GM18526 (cell line): ENCODE results near the gene NPLOC4.

ENCODE experiments used
- POLR2A ChIP-seq: IDR thresholded peaks from 3 replicates; pipeline ENCODE4 v1.6.1; 2011; ENCODE audit not compliant: insufficient read length; ENCODE audit errors: extremely low read depth

The NPLOC4 gene

DNA sequence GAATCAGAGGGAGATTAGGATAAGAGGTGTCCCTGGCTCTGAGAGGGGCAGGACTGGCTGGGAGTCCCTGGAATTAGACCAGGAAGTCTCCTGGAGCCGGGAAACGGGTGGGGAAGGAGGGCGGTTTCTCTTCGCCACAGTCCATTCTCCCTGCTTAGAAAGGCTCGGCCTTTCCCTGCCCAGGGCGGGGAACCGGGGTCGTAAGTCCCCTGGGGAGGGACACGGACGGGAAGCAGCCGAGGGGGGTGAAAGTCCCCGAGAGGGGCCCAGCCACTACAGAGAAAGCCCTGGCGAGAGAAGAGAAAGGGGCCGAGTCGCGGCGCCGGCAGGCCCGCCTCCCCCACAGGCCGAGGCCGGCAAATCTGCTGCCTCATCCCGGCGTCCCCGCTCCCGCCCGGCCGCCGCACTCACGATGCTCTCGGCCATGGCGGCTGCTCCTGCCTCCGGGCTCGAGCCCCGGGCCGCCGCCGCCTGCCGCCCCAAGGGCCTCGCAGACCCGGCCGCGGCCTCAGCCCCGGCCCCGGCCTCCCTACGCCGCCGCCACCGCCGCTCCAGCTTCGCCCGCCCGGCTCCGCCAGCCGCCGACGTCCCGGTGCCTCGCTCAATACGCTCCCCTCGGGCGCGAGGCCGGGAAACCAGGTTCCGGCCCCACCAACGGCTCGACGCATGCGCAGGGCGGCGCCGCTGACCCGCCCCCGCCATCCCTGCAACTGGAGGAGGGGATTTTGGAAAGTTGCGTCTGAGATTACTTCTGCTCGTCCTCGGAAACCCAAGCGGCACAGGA, at the start of gene NPLOC4, which contains the start of gene TSPAN10:
TSS of gene NPLOC4 (minus strand) at position 608 of the 784 bp plus-strand sequence. CDS start at position 426, 182 bp downstream.
TSS of gene TSPAN10 (plus strand) at position 692 of the 784 bp plus-strand sequence. CDS start 5,217 bp downstream, outside the sequence.
- peak; percentile 84 for TF ChIP-seq POLR2A

GRCh38 chr17:81686614-81687013, 49.7 kb upstream of the NPLOC4 start:
- TF ChIP-seq POLR2A, result no peak

DNA sequence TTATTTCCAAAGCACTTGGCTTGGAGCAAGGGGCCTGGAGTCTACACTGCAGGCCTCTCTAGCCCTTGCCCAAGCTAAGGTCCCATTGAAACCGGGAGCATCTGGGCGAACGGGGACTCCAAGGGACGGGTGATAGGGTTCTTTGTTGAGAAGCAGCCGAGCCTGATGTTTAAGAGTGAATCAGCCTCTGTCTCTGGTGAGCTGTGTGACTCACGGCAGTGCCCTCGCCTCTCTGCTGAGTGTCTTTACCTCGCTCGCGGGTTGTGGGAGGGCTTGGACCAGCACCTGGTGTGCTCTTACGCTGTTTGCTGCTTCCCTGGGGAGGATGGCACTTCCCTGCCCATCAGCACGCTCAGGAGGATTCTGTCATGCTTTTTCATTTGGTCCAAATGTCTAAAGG, 48.2 kb upstream of the NPLOC4 start:
- TF ChIP-seq POLR2A, result no peak

DNA sequence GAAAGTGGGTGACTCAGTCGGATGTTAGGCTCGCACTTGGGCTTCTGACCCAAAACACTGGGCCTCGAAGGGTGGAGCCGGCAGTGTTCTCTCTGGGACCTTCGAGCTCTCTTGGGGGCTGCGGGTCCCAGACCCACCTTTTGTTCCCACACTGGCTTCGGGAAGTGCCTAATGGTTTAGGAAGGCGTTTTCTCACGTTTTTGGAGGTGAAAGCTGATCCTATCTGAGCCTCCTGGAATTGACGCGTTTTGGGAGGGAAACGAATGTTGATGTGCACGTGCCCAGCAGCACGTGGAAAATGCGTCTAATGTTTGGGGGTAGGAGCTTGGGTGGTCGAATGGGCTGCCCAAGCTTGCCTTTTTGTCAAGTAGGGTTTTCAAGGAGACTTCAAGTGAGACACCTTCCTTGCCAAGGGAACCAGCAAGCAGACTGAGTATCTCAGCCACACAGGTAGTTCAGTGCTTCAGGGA, 47.6 kb upstream of the NPLOC4 start:
- no peak for TF ChIP-seq POLR2A

GRCh38 chr17:81683584-81684441, 46.9 kb upstream of the NPLOC4 start, which contains the start of the genes ARL16 and HGS:
TSS of gene ARL16 (minus strand) at chr17:81683797. CDS start at chr17:81683753, 44 bp downstream.
TSS of gene HGS (plus strand) at chr17:81684011. CDS start at chr17:81684067, 56 bp downstream.
- TF ChIP-seq POLR2A, result peak; percentile 73

- TF ChIP-seq POLR2A, result no peak
Observed at GRCh38 chr17:81683208-81683583, 46.3 kb upstream of the NPLOC4 start.

DNA sequence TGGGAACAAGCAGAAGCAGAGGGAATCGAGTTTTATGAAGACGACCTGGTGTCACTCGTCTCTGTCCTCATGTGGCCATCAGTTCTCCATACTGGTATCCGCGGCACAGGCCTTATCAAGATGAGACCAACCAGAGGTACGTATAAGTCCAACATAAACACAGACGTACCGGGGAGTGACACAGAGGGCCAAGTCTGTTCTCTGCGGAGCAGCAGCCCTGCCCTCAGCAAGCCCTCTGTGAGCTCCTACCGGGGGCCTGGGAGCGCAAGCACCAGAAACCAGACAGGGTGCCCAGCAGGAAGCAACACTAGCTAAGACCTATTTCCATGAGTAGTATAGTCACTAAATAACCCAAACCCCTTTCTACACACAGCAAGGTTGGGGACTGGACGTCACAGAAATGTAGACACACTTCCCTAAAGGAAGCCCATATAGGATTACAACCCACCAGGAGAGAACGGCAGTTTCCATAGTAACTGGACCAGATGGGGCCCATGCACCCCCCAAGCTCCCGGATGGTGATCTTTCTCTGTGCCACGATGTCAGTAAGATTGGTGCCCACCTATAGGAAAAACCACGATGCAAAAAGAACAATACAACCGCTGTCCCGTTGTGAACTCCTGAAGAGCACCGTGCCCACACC, 45.8 kb upstream of the NPLOC4 start:
- no peak for TF ChIP-seq POLR2A

DNA sequence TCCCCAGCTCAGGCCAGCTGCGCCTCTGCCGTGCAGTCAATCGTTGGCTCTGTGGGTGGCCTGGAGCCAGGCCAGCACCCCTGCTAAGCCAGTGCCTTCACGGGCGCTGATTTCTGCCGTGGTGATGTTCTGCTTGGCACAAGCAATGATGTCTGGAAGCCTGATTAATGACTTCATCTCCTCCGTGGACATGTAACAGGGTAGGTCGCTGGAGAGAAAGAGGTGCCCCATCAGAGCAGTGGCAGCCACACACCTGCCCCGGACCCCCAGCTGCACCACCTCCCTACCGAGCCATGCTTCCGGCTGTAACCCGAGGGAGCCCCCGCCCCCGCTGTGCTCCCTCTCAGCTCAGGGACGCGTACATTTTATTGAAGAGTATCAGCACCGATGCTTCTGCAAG, 44.8 kb upstream of the NPLOC4 start:
- TF ChIP-seq POLR2A, result no peak

- TF ChIP-seq POLR2A, result no peak
Observed at GRCh38 chr17:81680150-81680549, 43.2 kb upstream of the NPLOC4 start.

DNA sequence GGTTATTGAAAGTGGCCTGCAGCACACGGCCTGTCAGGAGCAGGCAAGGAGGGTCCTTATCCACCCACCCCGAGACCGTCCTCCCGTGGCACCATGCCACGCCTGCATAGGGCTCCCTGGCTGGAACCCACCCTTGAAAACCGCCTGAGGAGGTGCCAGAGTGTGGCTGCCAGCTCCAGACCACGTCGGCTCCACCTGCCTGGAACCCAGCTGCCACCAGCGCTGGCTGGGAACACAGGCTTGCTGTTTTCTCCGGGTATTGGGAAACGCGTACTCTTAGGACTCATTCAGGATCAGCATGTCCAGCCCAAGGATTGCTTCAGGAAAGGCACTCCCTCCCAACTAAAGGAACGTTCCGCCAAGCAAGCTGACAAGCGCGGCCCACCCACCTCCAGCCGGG, 40.0 kb upstream of the NPLOC4 start:
- no peak for TF ChIP-seq POLR2A

GRCh38 chr17:81673561-81674258, 36.8 kb upstream of the NPLOC4 start:
- TF ChIP-seq POLR2A, result no peak

- TF ChIP-seq POLR2A, result no peak
Observed at GRCh38 chr17:81672954-81673353, 36.0 kb upstream of the NPLOC4 start.

DNA sequence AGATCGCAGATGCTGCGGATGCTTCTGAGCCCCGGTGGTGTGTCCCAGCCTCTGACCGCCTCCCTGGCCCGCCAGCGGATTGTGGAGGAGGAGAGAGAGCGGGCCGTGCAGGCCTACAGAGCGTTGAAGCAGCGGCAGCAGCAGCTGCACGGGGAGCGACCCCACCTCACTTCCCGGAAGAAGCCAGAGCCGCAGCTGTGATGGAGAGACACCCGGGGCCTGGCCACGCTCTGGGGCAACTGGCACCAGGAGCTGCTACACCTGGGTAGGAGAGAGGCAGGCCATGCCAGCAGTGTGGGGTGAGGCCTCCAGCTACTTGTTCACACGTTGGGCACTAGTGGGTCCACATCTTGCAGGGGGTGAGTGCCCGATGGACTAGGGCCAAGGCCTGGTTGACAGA, 35.6 kb upstream of the NPLOC4 start:
- TF ChIP-seq POLR2A, result no peak

DNA sequence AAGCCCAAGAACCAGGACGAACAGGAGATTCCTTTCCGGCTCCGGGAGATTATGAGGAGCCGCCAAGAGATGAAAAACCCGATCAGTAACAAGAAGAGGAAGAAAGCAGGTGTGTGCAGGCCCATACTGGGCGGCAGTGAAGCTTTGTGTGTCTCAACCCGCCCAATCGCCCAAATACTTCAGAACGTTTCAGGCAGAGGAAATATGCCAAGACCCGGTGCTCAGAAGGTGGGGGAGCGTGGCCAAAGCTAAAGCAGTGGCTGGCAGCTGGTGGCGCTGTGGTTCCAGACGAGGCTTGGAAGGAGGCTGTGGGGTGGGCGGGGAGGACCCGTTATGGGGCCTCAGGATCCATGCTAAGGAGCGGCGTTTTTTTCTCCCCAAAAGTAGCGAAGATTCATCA, 30.8 kb upstream of the NPLOC4 start:
- no peak for TF ChIP-seq POLR2A

DNA sequence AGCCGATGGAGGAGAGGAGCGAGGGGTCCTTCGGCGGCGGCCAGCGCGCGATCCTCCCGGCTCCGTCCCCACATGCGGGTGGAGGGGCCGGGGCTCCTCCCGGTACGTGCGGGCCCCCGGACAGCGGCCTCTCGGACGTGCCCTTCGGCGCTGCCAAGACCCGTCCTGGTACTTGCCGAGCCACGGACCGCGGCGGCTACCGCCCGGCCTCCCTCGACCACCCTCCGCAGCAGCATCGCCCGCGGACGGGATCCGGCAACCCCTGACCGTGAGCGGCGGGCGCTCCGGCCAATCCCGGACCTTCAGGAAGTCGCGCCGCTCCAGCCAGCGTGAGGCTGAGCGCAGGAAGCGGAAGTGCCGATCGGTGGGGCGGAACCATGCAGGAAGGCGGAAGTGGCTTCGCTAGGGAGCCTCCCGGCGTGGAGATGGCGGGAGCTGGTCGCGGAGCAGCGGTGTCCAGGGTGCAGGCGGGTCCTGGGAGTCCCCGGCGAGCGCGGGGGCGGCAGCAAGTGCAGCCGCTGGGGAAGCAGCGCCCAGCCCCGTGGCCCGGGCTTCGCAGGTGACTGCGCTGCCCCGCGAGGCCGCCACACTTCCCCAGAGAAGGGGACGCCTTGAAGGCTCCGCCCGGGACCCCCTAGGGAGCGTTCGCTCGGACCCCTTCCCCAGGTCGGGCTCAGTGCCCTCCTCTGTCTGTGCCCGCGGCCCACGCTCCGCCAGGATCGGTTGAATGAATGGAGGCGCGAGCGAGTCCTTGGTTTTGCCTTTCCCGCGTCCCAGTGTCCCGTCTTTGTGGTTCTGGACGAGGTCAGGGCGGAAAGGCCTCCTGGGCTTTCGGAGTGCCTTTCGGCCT, 29.7 kb upstream of the NPLOC4 start, which contains the start of the genes CCDC137 and OXLD1:
TSS of gene CCDC137 (plus strand) at position 396 of the 850 bp plus-strand sequence. CDS start at position 426, 30 bp downstream.
TSS of gene OXLD1 (minus strand) at position 264 of the 850 bp plus-strand sequence. CDS start at position 236, 28 bp downstream.
- TF ChIP-seq POLR2A, result peak; percentile 97
